GM12865 (cell line): ENCODE data around the gene MFF.

ENCODE experiments used
- DNase-seq: peaks from one replicate; pipeline ENCODE4 v3.0.0; 2010; ENCODE audit warnings: low read depth
- H3K4me3 ChIP-seq: 2 replicates; pipeline ENCODE4 v1.5.1; 2011; ENCODE audit warnings: mild to moderate bottlenecking, low read depth, low read length, control low read depth
- CTCF ChIP-seq: IDR thresholded peaks from 2 replicates; pipeline ENCODE4 v1.5.1; 2011; ENCODE audit warnings: low read length, control low read depth, low read depth, inconsistent platforms; ENCODE audit not compliant: insufficient read depth; ENCODE audit errors: missing control alignments

The MFF gene

GRCh38 chr2:227312579-227312978 lies 12.5 kb upstream of the MFF start:
- no peak for TF ChIP-seq CTCF
- DNase-seq: no peak
- no peak overlapping the region for H3K4me3 ChIP-seq

- no peak overlapping the region for H3K4me3 ChIP-seq
- DNase-seq: no peak
- no peak for TF ChIP-seq CTCF
Observed at GRCh38 chr2:227313310-227313709, 11.7 kb upstream of the MFF start.

- TF ChIP-seq CTCF: no peak
- no peak for DNase-seq
- H3K4me3 ChIP-seq: no peak overlapping the region
Observed at GRCh38 chr2:227317834-227318233, 7.2 kb upstream of the MFF start.

- no peak for DNase-seq
- no peak overlapping the region for H3K4me3 ChIP-seq
- no peak for TF ChIP-seq CTCF
Observed at GRCh38 chr2:227320305-227321094, 4.6 kb upstream of the MFF start.

GRCh38 chr2:227322530-227323205 lies 2.4 kb upstream of the MFF start:
- TF ChIP-seq CTCF: no peak
- no peak for DNase-seq
- no peak overlapping the region for H3K4me3 ChIP-seq

- TF ChIP-seq CTCF: no peak
- no peak overlapping the region for H3K4me3 ChIP-seq
- DNase-seq: no peak
Observed at GRCh38 chr2:227323818-227324217, 1.2 kb upstream of the MFF start.
